A673 (cell line): ENCODE results near the gene METTL2B.
"Not testable (repeated sequence)": the region's sequence is repeated elsewhere in the genome, so short reads cannot be mapped to it uniquely, and the experiment has no call there.

Experiments
- EZH2 ChIP-seq: fragments of 200-600 bp; sonication (generic); IDR thresholded peaks from 2 replicates; pipeline ENCODE4 v1.6.1; 2017; ENCODE audit warnings: borderline replicate concordance, low read depth, mild to moderate bottlenecking, mixed read lengths, antibody characterized with exemption, low read length; ENCODE audit not compliant: poor library complexity, severe bottlenecking
- TF ChIP-seq, protein P1 (sequence below): fragments of 300-800, 200-600 bp; sonication (generic); conservative IDR thresholded peaks from 2 replicates; pipeline ENCODE4 v1.5.1; 2017; ENCODE audit warnings: low read depth, mild to moderate bottlenecking, antibody characterized with exemption, low read length, moderate library complexity, mixed read lengths

- TF ChIP-seq, protein P1, sequence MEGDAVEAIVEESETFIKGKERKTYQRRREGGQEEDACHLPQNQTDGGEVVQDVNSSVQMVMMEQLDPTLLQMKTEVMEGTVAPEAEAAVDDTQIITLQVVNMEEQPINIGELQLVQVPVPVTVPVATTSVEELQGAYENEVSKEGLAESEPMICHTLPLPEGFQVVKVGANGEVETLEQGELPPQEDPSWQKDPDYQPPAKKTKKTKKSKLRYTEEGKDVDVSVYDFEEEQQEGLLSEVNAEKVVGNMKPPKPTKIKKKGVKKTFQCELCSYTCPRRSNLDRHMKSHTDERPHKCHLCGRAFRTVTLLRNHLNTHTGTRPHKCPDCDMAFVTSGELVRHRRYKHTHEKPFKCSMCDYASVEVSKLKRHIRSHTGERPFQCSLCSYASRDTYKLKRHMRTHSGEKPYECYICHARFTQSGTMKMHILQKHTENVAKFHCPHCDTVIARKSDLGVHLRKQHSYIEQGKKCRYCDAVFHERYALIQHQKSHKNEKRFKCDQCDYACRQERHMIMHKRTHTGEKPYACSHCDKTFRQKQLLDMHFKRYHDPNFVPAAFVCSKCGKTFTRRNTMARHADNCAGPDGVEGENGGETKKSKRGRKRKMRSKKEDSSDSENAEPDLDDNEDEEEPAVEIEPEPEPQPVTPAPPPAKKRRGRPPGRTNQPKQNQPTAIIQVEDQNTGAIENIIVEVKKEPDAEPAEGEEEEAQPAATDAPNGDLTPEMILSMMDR = not testable (repeated sequence)
- not testable (repeated sequence) for TF ChIP-seq EZH2
Measured at GRCh38 chr7:128523226-128523931, 46.8 kb downstream of the METTL2B start.
